SH-SY5Y (cell line): ENCODE data around the gene VLDLR.

Experiments used
- GATA2 ChIP-seq: IDR thresholded peaks from 2 replicates; pipeline ENCODE4 v1.6.1; 2011; ENCODE audit warnings: mild to moderate bottlenecking, low read depth, low read length
- GATA3 ChIP-seq: IDR thresholded peaks from 2 replicates; pipeline ENCODE4 v1.6.1; 2011; ENCODE audit warnings: low read depth, mild to moderate bottlenecking, low read length, moderate library complexity

Gene VLDLR

DNA sequence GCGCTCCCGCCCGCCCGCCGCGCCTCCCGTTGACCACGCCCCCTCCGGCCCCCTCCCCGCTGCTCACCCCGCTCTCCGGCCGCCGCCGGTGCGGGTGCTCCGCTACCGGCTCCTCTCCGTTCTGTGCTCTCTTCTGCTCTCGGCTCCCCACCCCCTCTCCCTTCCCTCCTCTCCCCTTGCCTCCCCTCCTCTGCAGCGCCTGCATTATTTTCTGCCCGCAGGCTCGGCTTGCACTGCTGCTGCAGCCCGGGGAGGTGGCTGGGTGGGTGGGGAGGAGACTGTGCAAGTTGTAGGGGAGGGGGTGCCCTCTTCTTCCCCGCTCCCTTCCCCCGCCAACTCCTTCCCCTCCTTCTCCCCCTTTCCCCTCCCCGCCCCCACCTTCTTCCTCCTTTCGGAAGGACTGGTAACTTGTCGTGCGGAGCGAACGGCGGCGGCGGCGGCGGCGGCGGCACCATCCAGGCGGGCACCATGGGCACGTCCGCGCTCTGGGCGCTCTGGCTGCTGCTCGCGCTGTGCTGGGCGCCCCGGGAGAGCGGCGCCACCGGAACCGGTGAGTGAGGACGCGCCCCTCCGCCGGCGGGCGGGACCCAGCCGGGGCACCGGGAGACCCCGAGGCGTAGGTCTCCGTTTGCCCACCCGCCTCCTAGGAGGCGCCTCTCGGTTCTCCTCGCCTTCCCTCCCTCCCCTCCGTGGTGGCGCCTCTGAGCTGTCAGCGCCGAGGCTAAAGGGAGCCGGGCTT, at the start of gene VLDLR:
Gene VLDLR (plus strand): TSS at position 66 of the 739 bp plus-strand sequence. CDS start 403 bp downstream, at position 469.
- TF ChIP-seq GATA3: no peak
- TF ChIP-seq GATA2: no peak

DNA sequence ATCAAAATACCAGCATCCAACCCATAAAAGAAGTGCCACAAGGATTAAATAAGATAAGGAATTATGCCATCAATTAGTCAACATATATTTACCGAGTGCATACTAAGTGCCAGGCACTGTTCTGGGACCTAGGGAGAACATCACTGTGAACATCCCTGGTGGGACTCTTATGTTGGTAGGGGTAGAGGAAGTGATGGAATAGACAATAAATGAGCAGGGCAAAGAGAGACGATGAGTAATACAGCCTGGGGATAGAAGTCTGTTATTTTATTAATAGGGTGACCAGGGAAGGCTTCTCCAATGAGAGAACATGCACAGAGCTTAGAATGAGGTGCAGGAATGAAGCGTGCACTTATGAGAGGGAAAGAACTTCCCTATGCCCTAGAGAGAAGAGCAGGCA, 47.4 kb upstream of the VLDLR start:
- TF ChIP-seq GATA2: no peak
- no peak for TF ChIP-seq GATA3

DNA sequence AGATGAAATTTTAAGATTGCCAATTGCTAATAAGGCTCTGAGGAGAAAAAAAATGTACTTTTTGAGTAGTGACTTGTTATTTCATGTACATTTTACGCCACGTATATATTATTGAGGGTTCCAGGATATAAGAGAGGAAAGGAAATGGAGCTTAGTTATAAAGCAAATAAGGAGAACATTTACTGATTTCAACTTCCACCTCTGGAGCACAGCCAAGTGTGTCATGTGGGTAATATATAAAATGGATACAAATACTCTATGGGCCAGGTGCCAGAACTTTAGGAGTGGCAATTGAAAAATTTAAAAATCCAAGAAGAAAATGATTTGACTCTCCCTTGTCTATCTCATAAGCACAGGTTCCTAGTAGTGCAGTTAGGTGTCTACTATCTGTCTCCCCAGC, 45.0 kb upstream of the VLDLR start:
- TF ChIP-seq GATA2 (no peak), GATA3 (no peak)

- no peak for TF ChIP-seq GATA2
- TF ChIP-seq GATA3: no peak
These were observed 38.1 kb upstream of the VLDLR start for GRCh38 chr9:2583308-2584013.

DNA sequence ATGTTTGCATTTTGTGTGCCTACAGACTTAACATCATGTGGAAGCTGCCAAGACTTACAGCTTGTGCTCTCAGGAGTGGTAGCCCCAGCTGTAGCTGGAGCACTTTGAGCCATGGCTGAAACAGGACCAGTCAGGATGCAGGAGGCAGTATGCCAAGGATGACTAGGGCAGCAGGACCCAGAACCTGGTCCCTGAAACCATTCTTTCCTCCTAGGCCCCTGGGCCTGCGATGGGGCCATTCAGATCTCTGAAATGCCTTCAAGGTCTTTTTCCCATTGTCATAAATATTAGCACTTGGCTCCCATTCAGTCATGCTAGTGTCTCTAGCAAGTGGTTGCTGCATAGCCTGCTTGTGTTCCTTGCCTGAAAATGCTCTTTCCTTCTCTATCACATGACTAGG, 29.6 kb upstream of the VLDLR start:
- TF ChIP-seq GATA2: no peak

GRCh38 chr9:2593744-2594143, 27.8 kb upstream of the VLDLR start:
- TF ChIP-seq GATA3: no peak
- no peak for TF ChIP-seq GATA2

- TF ChIP-seq GATA3: no peak
- TF ChIP-seq GATA2: no peak
These were observed 25.6 kb upstream of the VLDLR start for GRCh38 chr9:2595973-2596372.

- TF ChIP-seq GATA3: no peak
- TF ChIP-seq GATA2: no peak
These were observed 24.1 kb upstream of the VLDLR start for GRCh38 chr9:2597483-2597882.

GRCh38 chr9:2599896-2600295, 21.7 kb upstream of the VLDLR start:
- TF ChIP-seq GATA2 (no peak), GATA3 (no peak)

GRCh38 chr9:2600307-2600706, 21.3 kb upstream of the VLDLR start:
- TF ChIP-seq GATA2 (no peak), GATA3 (no peak)

DNA sequence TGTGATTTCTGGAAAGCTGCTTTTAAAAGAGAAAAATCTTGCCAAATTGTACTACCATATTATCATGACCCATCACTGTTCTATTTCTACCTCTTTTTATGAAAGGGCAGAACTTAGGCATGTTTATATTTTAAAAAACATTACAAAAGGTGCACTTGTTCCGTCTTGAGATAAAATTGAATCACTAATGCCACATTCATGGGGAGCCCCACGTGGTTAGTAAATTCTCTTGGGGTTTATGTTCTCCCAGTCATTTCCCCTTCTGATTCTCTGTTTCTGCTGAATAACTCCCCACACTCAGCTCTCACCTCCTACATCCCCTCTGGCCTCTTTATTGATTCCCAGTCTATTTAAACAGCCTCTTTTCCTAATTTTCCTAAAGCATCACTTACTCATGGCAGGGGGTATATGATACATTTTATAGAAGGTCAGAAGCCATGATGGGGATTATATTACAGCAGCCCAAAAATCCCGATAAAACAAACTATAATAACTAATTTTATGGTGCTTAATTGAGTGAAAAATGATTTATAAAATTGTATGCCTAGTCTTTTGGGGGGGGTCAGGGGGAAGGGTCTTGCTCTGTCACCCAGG, 19.7 kb upstream of the VLDLR start:
- TF ChIP-seq GATA2 (no peak), GATA3 (no peak)

GRCh38 chr9:2602704-2603116, 18.9 kb upstream of the VLDLR start:
- TF ChIP-seq GATA2: no peak
- no peak for TF ChIP-seq GATA3

DNA sequence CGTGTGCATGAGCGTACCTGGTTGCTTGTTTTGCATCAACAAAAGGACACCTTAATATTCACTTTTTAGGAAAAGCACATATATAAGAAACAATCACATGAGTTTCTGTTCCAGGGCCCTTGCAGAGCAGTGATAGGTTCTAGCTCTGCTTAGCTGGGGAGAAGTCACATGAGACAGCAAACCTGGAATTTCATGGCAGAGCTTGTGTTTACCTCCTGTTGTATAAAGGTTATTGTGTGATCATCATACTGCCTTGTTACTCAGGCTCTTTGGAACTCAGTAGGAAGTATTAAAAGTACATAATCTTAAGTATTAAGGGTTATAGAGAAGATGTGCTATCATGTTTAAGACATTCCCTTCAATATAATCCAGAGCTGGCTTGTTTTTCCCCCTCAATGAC, 18.0 kb upstream of the VLDLR start:
- TF ChIP-seq GATA3 (no peak), GATA2 (no peak)

- TF ChIP-seq GATA3 (no peak), GATA2 (no peak)
These were observed 16.3 kb upstream of the VLDLR start for GRCh38 chr9:2605246-2605645.

DNA sequence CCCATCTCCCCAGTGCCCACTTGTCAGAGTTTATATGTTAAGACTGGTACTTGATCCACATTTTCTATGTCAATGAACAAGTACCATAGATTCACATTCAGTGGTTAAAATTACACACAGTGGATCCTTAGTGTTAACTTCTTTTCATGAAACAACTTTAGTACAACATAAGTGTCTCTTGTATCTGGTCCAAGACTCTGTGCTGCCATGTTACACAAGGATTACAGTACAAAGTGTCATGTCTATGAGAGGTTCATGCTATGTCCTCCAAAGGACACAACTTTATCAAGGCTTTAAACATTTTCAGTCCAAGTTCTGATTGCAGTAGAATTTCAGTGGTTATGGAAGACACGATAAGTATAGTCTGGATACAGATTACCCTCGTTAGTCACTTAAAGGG, 13.3 kb upstream of the VLDLR start:
- TF ChIP-seq GATA2: no peak
- TF ChIP-seq GATA3: no peak
